GM23338 (cell line): Measurements from ENCODE around the gene ARHGDIA. TPM values are rescaled to one million over a fixed set of nuclear protein-coding genes. Genes with fewer than 3 reads are reported as not detected.
"Not testable (repeated sequence)": the region's sequence is repeated elsewhere in the genome, so short reads cannot be mapped to it uniquely, and the experiment has no call there.

Experiments used
- ATAC-seq: fragments of 200-7000 bp; cut with Tn5 transposase; 3 replicates; pipeline ENCODE4 v1.9.1; 2020
- DNase-seq: peaks from one replicate; pipeline ENCODE4 v3.0.0-alpha.2; 2015; ENCODE audit warnings: low spot score
- H2AFZ ChIP-seq: fragments of 200-600 bp; sonication (generic); 2 replicates; pipeline ENCODE4 v1.8.0; 2016; ENCODE audit warnings: antibody characterized with exemption, mild to moderate bottlenecking, moderate library complexity
- H3F3A ChIP-seq: fragments of 200-600 bp; sonication (generic); replicated peaks from 2 replicates; pipeline ENCODE4 v1.8.0; 2017; ENCODE audit warnings: antibody characterized with exemption, mixed run types, low read depth
- H3K27ac ChIP-seq: fragments of 200-600 bp; sonication (generic); 2 replicates; pipeline ENCODE4 v1.6.1; 2016; ENCODE audit warnings: low read depth
- H3K27me3 ChIP-seq: fragments of 200-600 bp; sonication (generic); 2 replicates; pipeline ENCODE4 v1.8.0; 2016; ENCODE audit warnings: mild to moderate bottlenecking, mixed run types, moderate library complexity; ENCODE audit not compliant: insufficient read depth
- H3K36me3 ChIP-seq: fragments of 200-600 bp; sonication (generic); 2 replicates; pipeline ENCODE4 v1.8.0; 2016; ENCODE audit warnings: mild to moderate bottlenecking; ENCODE audit not compliant: insufficient read depth
- H3K4me1 ChIP-seq: fragments of 200-600 bp; sonication (generic); 2 replicates; pipeline ENCODE4 v1.8.0; 2016; ENCODE audit warnings: mild to moderate bottlenecking, moderate library complexity; ENCODE audit not compliant: insufficient read depth
- H3K4me2 ChIP-seq: fragments of 200-600 bp; sonication (generic); 2 replicates; pipeline ENCODE4 v1.7.1; 2017; ENCODE audit warnings: mixed run types
- H3K4me3 ChIP-seq: fragments of 200-600 bp; sonication (generic); 2 replicates; pipeline ENCODE4 v1.6.1; 2016; ENCODE audit warnings: mixed run types
- H3K79me2 ChIP-seq: fragments of 200-600 bp; sonication (generic); replicated peaks from 2 replicates; pipeline ENCODE4 v1.8.0; 2017; ENCODE audit warnings: mild to moderate bottlenecking; ENCODE audit not compliant: insufficient read depth
- H3K9me2 ChIP-seq: fragments of 200-600 bp; sonication (generic); 2 replicates; pipeline ENCODE4 v1.8.0; 2017; ENCODE audit not compliant: insufficient read depth
- H4K20me1 ChIP-seq: fragments of 200-600 bp; sonication (generic); replicated peaks from 2 replicates; pipeline ENCODE4 v1.8.0; 2017; ENCODE audit warnings: mild to moderate bottlenecking; ENCODE audit not compliant: insufficient read depth
- H3K27ac Mint-ChIP-seq: 2 replicates; pipeline ENCODE4 v1.8.0; 2020; ENCODE audit warnings: inconsistent platforms, mild to moderate bottlenecking, moderate library complexity, mixed read lengths
- H3K27me3 Mint-ChIP-seq: 3 replicates; pipeline ENCODE4 v1.8.0; 2022; ENCODE audit warnings: low read depth, mild to moderate bottlenecking, moderate library complexity, mixed read lengths, inconsistent platforms; ENCODE audit not compliant: insufficient read depth, poor library complexity
- H3K36me3 Mint-ChIP-seq: 3 replicates; pipeline ENCODE4 v1.8.0; 2021; ENCODE audit warnings: low read depth, mild to moderate bottlenecking, inconsistent platforms, moderate library complexity, mixed read lengths
- H3K4me1 Mint-ChIP-seq: 3 replicates; pipeline ENCODE4 v1.8.0; 2020; ENCODE audit warnings: mild to moderate bottlenecking, inconsistent platforms, mixed read lengths
- H3K4me3 Mint-ChIP-seq: 3 replicates; pipeline ENCODE4 v1.8.0; 2021; ENCODE audit warnings: moderate library complexity, mild to moderate bottlenecking, inconsistent platforms, mixed read lengths
- H3K9me3 Mint-ChIP-seq: 3 replicates; pipeline ENCODE4 v1.8.0; 2020; ENCODE audit warnings: moderate library complexity, mild to moderate bottlenecking, inconsistent platforms, mixed read lengths
- JUNB ChIP-seq: IDR thresholded peaks from one replicate; pipeline ENCODE4 v1.6.1; 2016; ENCODE audit warnings: antibody characterized with exemption; ENCODE audit not compliant: unreplicated experiment
- POLR2AphosphoS5 ChIP-seq: IDR thresholded peaks from 2 replicates; pipeline ENCODE4 v1.6.1; 2016; ENCODE audit warnings: antibody characterized with exemption, low read depth
- polyA plus RNA-seq: library from polyadenylated mRNA; unstranded; fragments of >200 nt; fragmentation: Nextera tagmentation; extraction: Ambion mirVana; gene quantifications from 2 replicates; pipeline ENCODE4 v1.2.1, GENCODE V29; 2016
- total RNA-seq: library from RNA; depleted of rRNA; stranded (reverse); fragments of >200 nt; shearing (Covaris generic); gene quantifications from 2 replicates; pipeline ENCODE4 v1.2.3, GENCODE V29; 2014
- TF ChIP-seq, protein P1 (sequence below): IDR thresholded peaks from 2 replicates; pipeline ENCODE4 v1.6.1; 2016; ENCODE audit warnings: antibody characterized with exemption
- TF ChIP-seq, protein P2 (sequence below): fragments of 250-450 bp; sonication (Bioruptor Pico); IDR thresholded peaks from 2 replicates; pipeline ENCODE4 v1.5.0; 2020; ENCODE audit warnings: mild to moderate bottlenecking, moderate library complexity

The ARHGDIA gene
- total and polyA plus RNA-seq, 2 experiments from 2014 or later, result 125 to 140 TPM

DNA sequence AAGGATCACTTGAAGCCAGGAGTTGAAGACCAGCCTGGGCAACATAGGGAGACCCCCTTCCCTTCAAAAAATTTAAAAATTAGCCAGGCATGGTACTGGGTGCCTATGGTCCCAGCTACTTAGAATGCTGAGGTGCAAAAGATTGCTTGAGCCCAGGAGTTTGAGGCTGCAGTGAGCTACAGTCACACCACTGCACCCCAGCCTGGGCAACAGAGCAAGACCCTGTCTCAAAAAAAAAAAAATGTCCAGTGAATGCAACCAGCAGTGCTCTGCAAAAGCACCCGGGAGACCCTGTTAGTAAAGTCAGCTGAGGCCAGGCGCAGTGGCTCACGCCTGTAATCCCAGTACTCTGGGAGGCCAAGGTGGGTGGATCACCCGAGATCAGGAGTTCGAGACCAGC is 31.1 kb downstream of the ARHGDIA start:
- not testable (repeated sequence) for H3K9me3 Mint-ChIP-seq, H3K36me3 ChIP-seq, H3K27ac ChIP-seq, H3K4me3 Mint-ChIP-seq, H3K4me1 Mint-ChIP-seq, ATAC-seq, H3K4me3 ChIP-seq, H3K27me3 ChIP-seq, DNase-seq, H3K9me2 ChIP-seq, H3K4me1 ChIP-seq, H2AFZ ChIP-seq, H3K27me3 Mint-ChIP-seq, H3K4me2 ChIP-seq, H3K27ac Mint-ChIP-seq, H4K20me1 ChIP-seq, H3F3A ChIP-seq, H3K79me2 ChIP-seq
- peaks cover 17% of the 10 kb centered on the region for H3K36me3 Mint-ChIP-seq

DNA sequence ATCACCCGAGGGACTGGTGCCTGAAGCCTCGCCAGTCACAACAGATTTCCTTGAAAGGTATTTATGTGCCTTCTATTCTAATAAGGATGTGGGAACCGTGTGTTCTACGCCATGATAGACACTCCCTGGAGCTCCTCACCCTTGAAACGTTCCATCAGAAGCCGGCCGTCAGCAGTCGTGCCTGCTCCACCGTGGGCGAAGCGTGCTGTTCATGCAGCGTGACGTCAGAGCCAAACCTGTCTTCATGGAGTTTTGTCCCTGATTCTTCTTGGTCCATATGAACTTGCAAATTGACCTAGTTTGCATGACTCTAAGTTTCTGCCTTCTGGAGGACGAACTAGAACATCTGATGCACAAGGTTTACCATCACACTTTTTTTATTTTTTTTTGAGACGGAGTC is 31.8 kb downstream of the ARHGDIA start:
- Histone ChIP-seq H4K20me1 (peaks cover 6% of the 10 kb centered on the region; the same call in 1 of the 2 replicates), H3K9me2 (no peaks in the 10 kb centered on the region), H2AFZ (no peak overlapping the region), H3K27ac (no peak overlapping the region), H3K4me3 (no peak overlapping the region), H3K27me3 (no peaks in the 10 kb centered on the region), H3F3A (0 out of 2 replicates have a peak, but pooled peaks cover 7% of the 10 kb centered on the region), H3K36me3 (no peaks in the 10 kb centered on the region), H3K79me2 (no peaks in the 10 kb centered on the region), H3K4me2 (no peak overlapping the region), H3K4me1 (peaks cover 1% of the 10 kb centered on the region; the same call in 1 of the 2 replicates)
- TF ChIP-seq JUNB (no peak), POLR2AphosphoS5 (no peak)
- TF ChIP-seq, protein P1, sequence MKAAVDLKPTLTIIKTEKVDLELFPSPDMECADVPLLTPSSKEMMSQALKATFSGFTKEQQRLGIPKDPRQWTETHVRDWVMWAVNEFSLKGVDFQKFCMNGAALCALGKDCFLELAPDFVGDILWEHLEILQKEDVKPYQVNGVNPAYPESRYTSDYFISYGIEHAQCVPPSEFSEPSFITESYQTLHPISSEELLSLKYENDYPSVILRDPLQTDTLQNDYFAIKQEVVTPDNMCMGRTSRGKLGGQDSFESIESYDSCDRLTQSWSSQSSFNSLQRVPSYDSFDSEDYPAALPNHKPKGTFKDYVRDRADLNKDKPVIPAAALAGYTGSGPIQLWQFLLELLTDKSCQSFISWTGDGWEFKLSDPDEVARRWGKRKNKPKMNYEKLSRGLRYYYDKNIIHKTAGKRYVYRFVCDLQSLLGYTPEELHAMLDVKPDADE, result no peak
- TF ChIP-seq, protein P2, sequence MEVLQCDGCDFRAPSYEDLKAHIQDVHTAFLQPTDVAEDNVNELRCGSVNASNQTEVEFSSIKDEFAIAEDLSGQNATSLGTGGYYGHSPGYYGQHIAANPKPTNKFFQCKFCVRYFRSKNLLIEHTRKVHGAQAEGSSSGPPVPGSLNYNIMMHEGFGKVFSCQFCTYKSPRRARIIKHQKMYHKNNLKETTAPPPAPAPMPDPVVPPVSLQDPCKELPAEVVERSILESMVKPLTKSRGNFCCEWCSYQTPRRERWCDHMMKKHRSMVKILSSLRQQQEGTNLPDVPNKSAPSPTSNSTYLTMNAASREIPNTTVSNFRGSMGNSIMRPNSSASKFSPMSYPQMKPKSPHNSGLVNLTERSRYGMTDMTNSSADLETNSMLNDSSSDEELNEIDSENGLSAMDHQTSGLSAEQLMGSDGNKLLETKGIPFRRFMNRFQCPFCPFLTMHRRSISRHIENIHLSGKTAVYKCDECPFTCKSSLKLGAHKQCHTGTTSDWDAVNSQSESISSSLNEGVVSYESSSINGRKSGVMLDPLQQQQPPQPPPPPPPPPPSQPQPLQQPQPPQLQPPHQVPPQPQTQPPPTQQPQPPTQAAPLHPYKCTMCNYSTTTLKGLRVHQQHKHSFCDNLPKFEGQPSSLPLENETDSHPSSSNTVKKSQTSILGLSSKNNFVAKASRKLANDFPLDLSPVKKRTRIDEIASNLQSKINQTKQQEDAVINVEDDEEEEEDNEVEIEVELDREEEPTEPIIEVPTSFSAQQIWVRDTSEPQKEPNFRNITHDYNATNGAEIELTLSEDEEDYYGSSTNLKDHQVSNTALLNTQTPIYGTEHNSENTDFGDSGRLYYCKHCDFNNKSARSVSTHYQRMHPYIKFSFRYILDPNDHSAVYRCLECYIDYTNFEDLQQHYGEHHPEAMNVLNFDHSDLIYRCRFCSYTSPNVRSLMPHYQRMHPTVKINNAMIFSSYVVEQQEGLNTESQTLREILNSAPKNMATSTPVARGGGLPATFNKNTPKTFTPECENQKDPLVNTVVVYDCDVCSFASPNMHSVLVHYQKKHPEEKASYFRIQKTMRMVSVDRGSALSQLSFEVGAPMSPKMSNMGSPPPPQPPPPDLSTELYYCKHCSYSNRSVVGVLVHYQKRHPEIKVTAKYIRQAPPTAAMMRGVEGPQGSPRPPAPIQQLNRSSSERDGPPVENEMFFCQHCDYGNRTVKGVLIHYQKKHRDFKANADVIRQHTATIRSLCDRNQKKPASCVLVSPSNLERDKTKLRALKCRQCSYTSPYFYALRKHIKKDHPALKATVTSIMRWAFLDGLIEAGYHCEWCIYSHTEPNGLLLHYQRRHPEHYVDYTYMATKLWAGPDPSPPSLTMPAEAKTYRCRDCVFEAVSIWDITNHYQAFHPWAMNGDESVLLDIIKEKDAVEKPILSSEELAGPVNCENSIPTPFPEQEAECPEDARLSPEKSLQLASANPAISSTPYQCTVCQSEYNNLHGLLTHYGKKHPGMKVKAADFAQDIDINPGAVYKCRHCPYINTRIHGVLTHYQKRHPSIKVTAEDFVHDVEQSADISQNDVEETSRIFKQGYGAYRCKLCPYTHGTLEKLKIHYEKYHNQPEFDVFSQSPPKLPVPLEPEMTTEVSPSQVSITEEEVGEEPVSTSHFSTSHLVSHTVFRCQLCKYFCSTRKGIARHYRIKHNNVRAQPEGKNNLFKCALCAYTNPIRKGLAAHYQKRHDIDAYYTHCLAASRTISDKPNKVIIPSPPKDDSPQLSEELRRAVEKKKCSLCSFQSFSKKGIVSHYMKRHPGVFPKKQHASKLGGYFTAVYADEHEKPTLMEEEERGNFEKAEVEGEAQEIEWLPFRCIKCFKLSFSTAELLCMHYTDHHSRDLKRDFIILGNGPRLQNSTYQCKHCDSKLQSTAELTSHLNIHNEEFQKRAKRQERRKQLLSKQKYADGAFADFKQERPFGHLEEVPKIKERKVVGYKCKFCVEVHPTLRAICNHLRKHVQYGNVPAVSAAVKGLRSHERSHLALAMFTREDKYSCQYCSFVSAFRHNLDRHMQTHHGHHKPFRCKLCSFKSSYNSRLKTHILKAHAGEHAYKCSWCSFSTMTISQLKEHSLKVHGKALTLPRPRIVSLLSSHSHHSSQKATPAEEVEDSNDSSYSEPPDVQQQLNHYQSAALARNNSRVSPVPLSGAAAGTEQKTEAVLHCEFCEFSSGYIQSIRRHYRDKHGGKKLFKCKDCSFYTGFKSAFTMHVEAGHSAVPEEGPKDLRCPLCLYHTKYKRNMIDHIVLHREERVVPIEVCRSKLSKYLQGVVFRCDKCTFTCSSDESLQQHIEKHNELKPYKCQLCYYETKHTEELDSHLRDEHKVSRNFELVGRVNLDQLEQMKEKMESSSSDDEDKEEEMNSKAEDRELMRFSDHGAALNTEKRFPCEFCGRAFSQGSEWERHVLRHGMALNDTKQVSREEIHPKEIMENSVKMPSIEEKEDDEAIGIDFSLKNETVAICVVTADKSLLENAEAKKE, result no peak
- no peaks in the 10 kb centered on the region for H3K27me3 Mint-ChIP-seq
- no peak overlapping the region for H3K27ac Mint-ChIP-seq
- peaks cover 10% of the 10 kb centered on the region for H3K36me3 Mint-ChIP-seq
- no peak overlapping the region for H3K4me3 Mint-ChIP-seq
- ATAC-seq, result no peak
- no peak for DNase-seq
- peaks cover 2% of the 10 kb centered on the region; the same call in 1 of the 3 replicates for H3K4me1 Mint-ChIP-seq
- H3K9me3 Mint-ChIP-seq, result no peaks in the 10 kb centered on the region
